ENCODE measurements around the gene EXOC7.

EXOC7 gene

DNA sequence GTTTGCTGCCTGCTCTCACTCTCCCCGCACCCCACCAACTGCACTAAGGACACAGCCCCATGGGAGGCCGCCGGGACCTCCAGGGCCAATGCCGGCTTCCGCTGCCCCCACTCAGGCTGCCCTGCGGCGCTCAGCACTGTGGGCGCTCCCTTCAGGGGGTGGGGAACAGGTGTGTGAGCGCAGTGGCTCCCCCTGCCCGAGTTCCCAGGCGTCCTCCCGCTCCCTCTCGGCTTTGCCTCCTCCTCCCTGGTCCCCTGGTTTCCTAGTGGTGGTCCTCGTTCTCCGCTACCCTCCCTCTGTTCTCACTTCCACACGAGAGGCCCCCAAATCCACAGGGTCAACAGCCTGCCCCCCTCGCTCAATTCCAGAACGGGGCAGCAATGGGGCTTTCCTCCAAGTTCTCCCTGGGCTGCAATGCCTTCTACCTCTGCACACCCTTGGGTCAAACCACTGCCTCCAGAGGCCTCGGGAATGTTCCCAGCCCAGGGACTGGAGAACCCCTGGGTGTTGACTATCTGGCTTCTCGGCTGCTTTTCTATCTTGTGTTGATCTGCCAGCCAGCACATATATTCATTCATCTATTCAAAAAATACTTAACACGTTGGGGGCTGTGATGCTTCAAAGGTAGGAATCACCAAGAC, 27.6 kb upstream of the EXOC7 start:
- Histone ChIP-seq H4K20me1 (ENCODE audit: insufficient read depth, low read length) (no peaks in the 10 kb centered on the region), H2AFZ (ENCODE audit: low read depth, low read length) (no peak overlapping the region; the same call in 1 of the 2 replicates), H3K9me3 (ENCODE audit: insufficient read depth, low read length, severe bottlenecking) (no peaks in the 10 kb centered on the region), H3K4me3 (ENCODE audit: low read depth in 1 of 2, low read length in 2 of 2) (no peak overlapping the region), H3K4me2 (ENCODE audit: insufficient read depth, low read length) (no peak overlapping the region), H3K9ac (ENCODE audit: low read depth, low read length) (no peak overlapping the region), H3K4me1 (ENCODE audit: insufficient read depth, low read length) (no peaks in the 10 kb centered on the region), H3K79me2 (ENCODE audit: insufficient read depth, low read length) (no peaks in the 10 kb centered on the region), H3K36me3 (ENCODE audit: insufficient read depth, low read length) (no peaks in the 10 kb centered on the region), H3K27ac (ENCODE audit: low read length) (no peak overlapping the region), H3K27me3 (ENCODE audit: insufficient read depth, low read length, poor library complexity) (no peaks in the 10 kb centered on the region)
- TF ChIP-seq, protein P1, sequence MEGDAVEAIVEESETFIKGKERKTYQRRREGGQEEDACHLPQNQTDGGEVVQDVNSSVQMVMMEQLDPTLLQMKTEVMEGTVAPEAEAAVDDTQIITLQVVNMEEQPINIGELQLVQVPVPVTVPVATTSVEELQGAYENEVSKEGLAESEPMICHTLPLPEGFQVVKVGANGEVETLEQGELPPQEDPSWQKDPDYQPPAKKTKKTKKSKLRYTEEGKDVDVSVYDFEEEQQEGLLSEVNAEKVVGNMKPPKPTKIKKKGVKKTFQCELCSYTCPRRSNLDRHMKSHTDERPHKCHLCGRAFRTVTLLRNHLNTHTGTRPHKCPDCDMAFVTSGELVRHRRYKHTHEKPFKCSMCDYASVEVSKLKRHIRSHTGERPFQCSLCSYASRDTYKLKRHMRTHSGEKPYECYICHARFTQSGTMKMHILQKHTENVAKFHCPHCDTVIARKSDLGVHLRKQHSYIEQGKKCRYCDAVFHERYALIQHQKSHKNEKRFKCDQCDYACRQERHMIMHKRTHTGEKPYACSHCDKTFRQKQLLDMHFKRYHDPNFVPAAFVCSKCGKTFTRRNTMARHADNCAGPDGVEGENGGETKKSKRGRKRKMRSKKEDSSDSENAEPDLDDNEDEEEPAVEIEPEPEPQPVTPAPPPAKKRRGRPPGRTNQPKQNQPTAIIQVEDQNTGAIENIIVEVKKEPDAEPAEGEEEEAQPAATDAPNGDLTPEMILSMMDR (IDR thresholded peaks at IDR 0.05; ENCODE audit: borderline replicate concordance, extremely low read depth, low read length, poor library complexity, severe bottlenecking) = no peak
- no peak for TF ChIP-seq EZH2 (IDR thresholded peaks at IDR 0.05; ENCODE audit: borderline replicate concordance, low read depth, low read length, severe bottlenecking)
- ATAC-seq (ENCODE audit: insufficient read depth, low read depth) (no peak), DNase-seq (no peak)

DNA sequence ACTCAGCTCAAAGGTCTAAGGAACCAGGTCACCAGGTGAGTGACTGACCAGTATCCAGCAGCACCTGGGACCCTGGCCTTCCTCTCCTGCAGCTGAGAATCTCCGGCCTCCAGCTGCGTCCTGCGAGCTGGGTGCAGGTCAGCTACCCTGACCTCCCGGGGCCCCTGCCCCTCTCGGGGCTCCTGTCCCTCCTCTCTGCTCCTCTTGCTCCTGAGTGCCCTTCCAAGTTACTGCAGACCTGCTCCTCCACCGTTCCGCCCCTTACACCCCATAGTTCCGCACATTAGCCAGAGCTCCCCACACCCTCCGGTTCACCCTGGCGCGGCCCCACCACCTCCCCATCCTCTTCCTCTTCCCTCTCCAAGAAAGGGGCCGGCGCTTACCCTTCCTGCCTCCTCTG, 26.9 kb upstream of the EXOC7 start:
- no peaks in the 10 kb centered on the region for H3K9me3 ChIP-seq (ENCODE audit: insufficient read depth, low read length, severe bottlenecking)
- H3K27ac ChIP-seq (ENCODE audit: low read length) = no peak overlapping the region
- H3K27me3 ChIP-seq (ENCODE audit: insufficient read depth, low read length, poor library complexity) = no peaks in the 10 kb centered on the region
- no peaks in the 10 kb centered on the region for H3K36me3 ChIP-seq (ENCODE audit: insufficient read depth, low read length)
- no peak overlapping the region for H3K4me2 ChIP-seq (ENCODE audit: insufficient read depth, low read length)
- no peaks in the 10 kb centered on the region for H3K79me2 ChIP-seq (ENCODE audit: insufficient read depth, low read length)
- H3K9ac ChIP-seq (ENCODE audit: low read depth, low read length) = no peak overlapping the region
- H2AFZ ChIP-seq (ENCODE audit: low read depth, low read length) = no peak overlapping the region
- no peak for DNase-seq
- no peak for ATAC-seq (ENCODE audit: insufficient read depth, low read depth)
- no peaks in the 10 kb centered on the region for H4K20me1 ChIP-seq (ENCODE audit: insufficient read depth, low read length)
- TF ChIP-seq, protein P1 (IDR thresholded peaks at IDR 0.05; ENCODE audit: borderline replicate concordance, extremely low read depth, low read length, poor library complexity, severe bottlenecking) = no peak
- no peak for TF ChIP-seq EZH2 (IDR thresholded peaks at IDR 0.05; ENCODE audit: borderline replicate concordance, low read depth, low read length, severe bottlenecking)
- no peak overlapping the region for H3K4me3 ChIP-seq (ENCODE audit: low read depth in 1 of 2, low read length in 2 of 2)
- H3K4me1 ChIP-seq (ENCODE audit: insufficient read depth, low read length) = no peaks in the 10 kb centered on the region

DNA sequence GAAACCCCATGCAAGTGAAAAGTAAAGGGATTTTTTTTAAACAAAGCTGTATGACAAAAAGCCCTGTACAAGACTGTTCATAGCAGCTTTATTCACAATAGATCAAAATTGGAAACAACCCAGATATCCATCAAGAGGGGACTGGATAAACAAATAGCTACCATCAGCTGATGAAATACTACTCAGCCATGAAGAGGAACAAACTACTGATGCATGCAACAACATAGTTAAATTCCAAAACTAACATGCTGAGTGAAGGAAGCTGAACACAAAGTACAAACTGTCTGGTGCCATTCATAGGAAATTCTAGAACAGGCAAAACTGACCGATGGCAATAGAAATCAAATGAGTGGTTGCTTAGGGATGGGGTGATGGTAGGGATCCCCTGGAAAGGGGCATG, 22.3 kb upstream of the EXOC7 start:
- Histone ChIP-seq H3K36me3 (ENCODE audit: insufficient read depth, low read length) (no peaks in the 10 kb centered on the region), H4K20me1 (ENCODE audit: insufficient read depth, low read length) (no peaks in the 10 kb centered on the region), H3K9ac (ENCODE audit: low read depth, low read length) (no peak overlapping the region), H3K27ac (ENCODE audit: low read length) (no peak overlapping the region), H3K4me2 (ENCODE audit: insufficient read depth, low read length) (no peak overlapping the region), H2AFZ (ENCODE audit: low read depth, low read length) (no peak overlapping the region), H3K27me3 (ENCODE audit: insufficient read depth, low read length, poor library complexity) (no peaks in the 10 kb centered on the region), H3K9me3 (ENCODE audit: insufficient read depth, low read length, severe bottlenecking) (no peaks in the 10 kb centered on the region), H3K4me1 (ENCODE audit: insufficient read depth, low read length) (peaks cover 11% of the 10 kb centered on the region), H3K4me3 (ENCODE audit: low read depth in 1 of 2, low read length in 2 of 2) (no peak overlapping the region), H3K79me2 (ENCODE audit: insufficient read depth, low read length) (no peaks in the 10 kb centered on the region)
- TF ChIP-seq, protein P1 (IDR thresholded peaks at IDR 0.05; ENCODE audit: borderline replicate concordance, extremely low read depth, low read length, poor library complexity, severe bottlenecking) = no peak
- no peak for TF ChIP-seq EZH2 (IDR thresholded peaks at IDR 0.05; ENCODE audit: borderline replicate concordance, low read depth, low read length, severe bottlenecking)
- no peak for ATAC-seq (ENCODE audit: insufficient read depth, low read depth)
- no peak for DNase-seq

DNA sequence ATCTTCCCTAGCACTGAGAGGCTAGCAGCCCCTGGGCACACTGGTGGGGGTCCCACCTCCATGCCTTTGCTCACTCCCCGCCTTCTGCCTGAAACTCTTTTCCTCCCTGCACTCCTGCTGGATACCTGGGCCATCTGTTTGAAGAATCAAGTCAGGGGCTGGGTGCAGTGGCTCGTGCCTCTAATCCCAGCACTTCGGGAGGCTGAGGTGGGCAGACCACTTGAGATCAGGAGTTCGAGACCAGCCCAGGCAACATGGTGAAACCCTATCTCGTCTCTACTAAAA, 21.7 kb upstream of the EXOC7 start:
- no peak for TF ChIP-seq EZH2 (IDR thresholded peaks at IDR 0.05; ENCODE audit: borderline replicate concordance, low read depth, low read length, severe bottlenecking)
- TF ChIP-seq, protein P1 (IDR thresholded peaks at IDR 0.05; ENCODE audit: borderline replicate concordance, extremely low read depth, low read length, poor library complexity, severe bottlenecking) = no peak
- Histone ChIP-seq H3K27me3 (ENCODE audit: insufficient read depth, low read length, poor library complexity) (no peaks in the 10 kb centered on the region), H3K9me3 (ENCODE audit: insufficient read depth, low read length, severe bottlenecking) (no peaks in the 10 kb centered on the region), H3K79me2 (ENCODE audit: insufficient read depth, low read length) (no peaks in the 10 kb centered on the region), H2AFZ (ENCODE audit: low read depth, low read length) (no peak overlapping the region), H3K4me2 (ENCODE audit: insufficient read depth, low read length) (no peak overlapping the region), H3K36me3 (ENCODE audit: insufficient read depth, low read length) (no peaks in the 10 kb centered on the region), H3K4me1 (ENCODE audit: insufficient read depth, low read length) (peaks cover 11% of the 10 kb centered on the region), H4K20me1 (ENCODE audit: insufficient read depth, low read length) (no peaks in the 10 kb centered on the region), H3K9ac (ENCODE audit: low read depth, low read length) (no peak overlapping the region), H3K4me3 (ENCODE audit: low read depth in 1 of 2, low read length in 2 of 2) (no peak overlapping the region), H3K27ac (ENCODE audit: low read length) (no peak overlapping the region)
- DNase-seq (no peak), ATAC-seq (ENCODE audit: insufficient read depth, low read depth) (no peak)
